ENCODE measurements around the gene TMEM30A.
A peak's percentile ranks its signal among the peaks of the same experiment; 100 is the strongest.

TMEM30A gene

DNA sequence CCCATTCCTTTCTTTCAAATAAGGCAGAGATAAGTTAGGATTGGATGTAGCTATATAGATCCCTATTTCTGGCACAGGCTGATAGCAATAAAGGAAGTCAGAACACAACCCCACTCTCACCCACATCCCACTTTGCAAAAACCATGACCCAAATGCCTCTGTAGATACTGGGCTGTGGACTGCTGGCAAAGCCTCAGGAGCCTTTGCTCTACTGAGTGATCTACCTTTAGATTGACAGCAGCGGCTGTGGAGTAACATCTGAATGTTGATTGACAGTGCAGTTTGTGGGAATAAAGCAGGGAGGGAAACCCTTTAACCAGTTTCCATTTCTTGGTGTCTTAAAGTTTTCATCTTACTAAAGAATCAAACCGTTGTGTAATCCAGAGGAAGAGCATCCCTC is 6.7 kb upstream of the TMEM30A start:
- Histone ChIP-seq H3K27me3 (replicated peaks; ENCODE audit: control insufficient read depth, insufficient read depth, low read length) (no peaks in the 10 kb centered on the region), H3K4me3 (ENCODE audit: low read length) (no peak overlapping the region), H3K4me1 (ENCODE audit: control insufficient read depth, insufficient read depth, low read length) (peaks cover 2% of the 10 kb centered on the region), H3K36me3 (ENCODE audit: control insufficient read depth, insufficient read depth, low read length, severe bottlenecking) (no peaks in the 10 kb centered on the region), H3K9me3 (ENCODE audit: control insufficient read depth, low read length) (no peaks in the 10 kb centered on the region), H3K9ac (ENCODE audit: low read length) (no peak overlapping the region)
- no peak for DNase-seq (ENCODE audit: low read depth)

DNA sequence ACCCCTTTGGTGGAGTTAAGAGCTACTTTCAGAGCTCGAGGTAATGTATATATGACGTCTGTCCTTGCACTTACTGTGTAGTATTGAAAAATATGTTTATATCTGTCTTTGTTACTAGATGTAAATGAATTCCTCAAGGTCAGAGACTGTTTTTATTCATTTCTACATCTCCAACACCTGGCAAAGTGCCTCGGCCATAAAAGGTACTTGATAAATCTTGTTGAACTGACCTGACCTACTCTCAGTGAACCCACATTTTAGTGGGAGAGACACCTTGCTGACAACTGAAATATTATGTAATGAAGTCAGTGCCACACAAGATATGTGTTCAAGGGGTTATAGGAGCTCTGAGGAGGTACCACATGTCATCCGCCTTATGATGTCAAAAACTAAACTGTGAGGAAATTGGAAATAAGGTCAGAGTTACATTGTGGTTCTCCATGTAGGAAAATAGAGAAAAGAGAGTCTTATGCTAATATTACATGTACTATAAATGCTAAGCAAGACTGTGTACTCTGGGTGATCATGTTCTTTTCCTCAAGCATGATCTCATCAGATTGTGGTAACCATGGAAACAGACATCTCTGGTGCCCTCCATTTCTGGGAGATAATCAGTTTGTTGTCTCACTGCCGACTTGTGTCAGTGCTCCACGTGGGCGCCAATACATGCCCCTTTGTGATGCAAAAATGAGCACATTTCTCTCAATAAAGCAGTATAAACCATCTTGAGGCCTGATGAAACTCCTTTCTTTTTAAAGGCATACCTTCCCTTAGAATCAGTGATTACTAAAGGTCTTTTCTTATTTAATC is 5.7 kb upstream of the TMEM30A start:
- no peak overlapping the region for H3K9ac ChIP-seq (ENCODE audit: low read length)
- H3K4me1 ChIP-seq (ENCODE audit: control insufficient read depth, insufficient read depth, low read length) = peaks cover 11% of the 10 kb centered on the region
- no peaks in the 10 kb centered on the region for H3K27me3 ChIP-seq (replicated peaks; ENCODE audit: control insufficient read depth, insufficient read depth, low read length)
- no peaks in the 10 kb centered on the region for H3K9me3 ChIP-seq (ENCODE audit: control insufficient read depth, low read length)
- H3K4me3 ChIP-seq (ENCODE audit: low read length) = no peak overlapping the region
- DNase-seq (ENCODE audit: low read depth) = no peak
- no peaks in the 10 kb centered on the region for H3K36me3 ChIP-seq (ENCODE audit: control insufficient read depth, insufficient read depth, low read length, severe bottlenecking)

DNA sequence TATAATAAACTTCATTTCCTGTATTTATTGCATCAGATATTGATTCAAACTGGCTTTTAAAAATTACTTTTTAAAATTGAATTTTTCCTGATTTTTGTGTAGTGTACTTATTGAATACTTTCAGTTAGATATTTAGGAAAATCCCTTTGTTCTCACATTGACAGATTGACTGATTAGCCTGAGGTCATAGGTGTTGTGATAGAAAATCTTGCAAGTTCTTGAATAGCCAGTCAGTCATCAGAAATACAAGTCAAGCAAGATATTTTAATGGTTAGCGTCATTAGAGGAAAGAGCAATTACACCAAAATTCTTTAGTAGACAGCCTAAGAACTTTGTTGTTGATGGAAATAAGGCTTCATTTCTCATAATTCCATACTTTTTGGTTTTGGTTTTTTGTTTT is 3.4 kb upstream of the TMEM30A start:
- no peaks in the 10 kb centered on the region for H3K27me3 ChIP-seq (replicated peaks; ENCODE audit: control insufficient read depth, insufficient read depth, low read length)
- DNase-seq (ENCODE audit: low read depth) = no peak
- no peaks in the 10 kb centered on the region for H3K36me3 ChIP-seq (ENCODE audit: control insufficient read depth, insufficient read depth, low read length, severe bottlenecking)
- peaks cover 11% of the 10 kb centered on the region for H3K4me1 ChIP-seq (ENCODE audit: control insufficient read depth, insufficient read depth, low read length)
- H3K9me3 ChIP-seq (ENCODE audit: control insufficient read depth, low read length) = no peaks in the 10 kb centered on the region
- no peak overlapping the region for H3K9ac ChIP-seq (ENCODE audit: low read length)
- H3K4me3 ChIP-seq (ENCODE audit: low read length) = no peak overlapping the region

DNA sequence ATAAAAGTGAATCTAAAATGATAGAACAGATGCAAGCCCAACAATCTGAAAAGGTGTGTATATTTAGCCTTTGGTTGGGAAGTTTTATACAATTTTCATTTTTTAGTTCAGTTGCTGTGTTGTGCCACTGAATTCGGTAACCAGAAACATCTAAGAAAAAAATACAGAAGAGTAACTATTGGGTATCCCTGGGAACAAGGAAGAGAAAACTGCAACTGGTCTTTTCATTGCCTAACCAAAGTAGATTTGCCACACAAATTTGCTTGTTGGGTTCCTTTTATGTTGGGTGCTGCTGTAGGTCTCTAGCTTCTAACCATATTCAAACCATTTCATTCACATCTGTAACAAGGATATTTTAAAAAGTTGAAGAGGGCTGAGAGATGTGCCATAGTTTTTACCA is 2.8 kb upstream of the TMEM30A start:
- H3K4me3 ChIP-seq (ENCODE audit: low read length) = no peak overlapping the region
- no peaks in the 10 kb centered on the region for H3K27me3 ChIP-seq (replicated peaks; ENCODE audit: control insufficient read depth, insufficient read depth, low read length)
- H3K4me1 ChIP-seq (ENCODE audit: control insufficient read depth, insufficient read depth, low read length) = peaks cover 15% of the 10 kb centered on the region
- no peaks in the 10 kb centered on the region for H3K9me3 ChIP-seq (ENCODE audit: control insufficient read depth, low read length)
- no peaks in the 10 kb centered on the region for H3K36me3 ChIP-seq (ENCODE audit: control insufficient read depth, insufficient read depth, low read length, severe bottlenecking)
- no peak for DNase-seq (ENCODE audit: low read depth)
- H3K9ac ChIP-seq (ENCODE audit: low read length) = no peak overlapping the region

DNA sequence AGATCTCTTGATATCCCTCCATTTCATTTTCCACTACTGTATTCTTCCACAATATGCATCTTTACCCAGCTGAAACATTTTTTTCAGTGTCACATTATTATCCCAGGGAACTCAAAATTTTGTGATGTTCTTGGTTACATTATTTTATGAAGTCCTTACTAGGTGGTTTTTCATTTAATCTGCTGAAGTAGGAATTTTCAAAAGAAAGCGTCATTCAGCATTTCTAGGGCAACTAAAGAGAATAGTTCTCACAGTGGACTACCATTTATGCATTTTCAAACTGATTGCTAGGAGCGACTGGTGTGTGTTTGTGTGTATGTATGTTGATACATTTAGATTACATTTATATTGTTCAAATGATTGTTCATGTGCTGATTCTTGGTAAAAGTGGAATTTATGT is 2.4 kb upstream of the TMEM30A start:
- Histone ChIP-seq H3K9ac (ENCODE audit: low read length) (no peak overlapping the region), H3K9me3 (ENCODE audit: control insufficient read depth, low read length) (no peaks in the 10 kb centered on the region), H3K4me1 (ENCODE audit: control insufficient read depth, insufficient read depth, low read length) (peaks cover 20% of the 10 kb centered on the region), H3K36me3 (ENCODE audit: control insufficient read depth, insufficient read depth, low read length, severe bottlenecking) (no peaks in the 10 kb centered on the region), H3K4me3 (ENCODE audit: low read length) (no peak overlapping the region), H3K27me3 (replicated peaks; ENCODE audit: control insufficient read depth, insufficient read depth, low read length) (no peaks in the 10 kb centered on the region)
- no peak for DNase-seq (ENCODE audit: low read depth)

DNA sequence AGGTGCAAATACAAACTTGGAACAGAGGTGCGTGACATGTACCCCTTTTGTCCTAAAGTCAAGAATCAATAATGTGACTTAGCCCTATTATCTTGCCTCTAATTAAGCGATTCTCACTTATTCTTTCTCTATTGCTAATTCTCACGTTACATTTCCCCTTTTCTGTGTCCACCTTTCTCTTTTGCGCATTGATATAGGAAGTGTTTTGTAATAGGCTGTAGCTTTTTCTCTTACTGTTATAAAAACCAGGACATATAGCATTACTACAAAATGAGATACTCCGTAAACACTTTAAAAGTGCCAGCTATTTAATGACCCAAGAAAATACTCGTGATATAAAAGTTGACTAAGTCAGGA is 669 bp upstream of the TMEM30A start:
- Histone ChIP-seq H3K9ac (ENCODE audit: low read length) (peak overlapping the region; percentile 95), H3K9me3 (ENCODE audit: control insufficient read depth, low read length) (no peaks in the 10 kb centered on the region), H3K4me1 (ENCODE audit: control insufficient read depth, insufficient read depth, low read length) (peaks cover 37% of the 10 kb centered on the region), H3K27me3 (replicated peaks; ENCODE audit: control insufficient read depth, insufficient read depth, low read length) (no peaks in the 10 kb centered on the region), H3K4me3 (ENCODE audit: low read length) (peak overlapping the region; percentile 98), H3K36me3 (ENCODE audit: control insufficient read depth, insufficient read depth, low read length, severe bottlenecking) (no peaks in the 10 kb centered on the region)
- DNase-seq (ENCODE audit: low read depth) = peak; percentile 31

DNA sequence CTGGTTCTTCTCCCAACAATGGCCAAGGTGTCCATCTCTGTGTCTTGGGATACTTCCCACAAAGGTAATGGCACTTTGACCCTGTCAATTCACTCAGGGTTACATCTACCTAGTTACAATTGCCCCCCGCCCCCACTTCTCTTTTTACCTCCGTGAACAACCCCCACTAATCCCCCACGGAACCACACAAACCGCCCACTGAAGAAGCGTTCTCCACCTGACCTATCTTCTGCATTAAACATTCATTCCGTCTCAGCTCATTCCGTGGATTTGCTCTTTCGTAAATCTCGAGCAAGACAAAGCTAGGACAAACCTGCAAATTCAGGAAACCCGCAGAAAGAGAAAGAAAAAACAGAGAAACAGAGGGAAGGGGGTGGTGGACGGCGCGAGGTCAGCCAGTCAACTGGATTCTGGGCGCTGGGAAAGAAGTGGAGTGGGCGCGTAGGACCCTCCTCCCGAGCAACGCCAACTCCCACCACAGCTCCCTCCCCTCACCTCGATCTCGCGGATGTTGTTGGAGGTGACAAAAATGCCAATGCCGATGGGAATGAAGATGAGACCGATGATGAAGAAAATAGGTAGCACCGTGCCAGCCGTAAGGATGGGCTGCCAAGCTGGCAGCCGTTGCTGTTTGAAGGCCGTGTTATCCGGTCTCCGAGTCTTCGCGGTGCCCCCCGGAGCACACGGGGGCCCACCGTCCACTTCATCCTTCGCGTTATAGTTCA is 523 bp downstream of the TMEM30A start:
- Histone ChIP-seq H3K36me3 (ENCODE audit: control insufficient read depth, insufficient read depth, low read length, severe bottlenecking) (no peaks in the 10 kb centered on the region), H3K4me1 (ENCODE audit: control insufficient read depth, insufficient read depth, low read length) (peaks cover 49% of the 10 kb centered on the region), H3K27me3 (replicated peaks; ENCODE audit: control insufficient read depth, insufficient read depth, low read length) (no peaks in the 10 kb centered on the region), H3K4me3 (ENCODE audit: low read length) (peak overlapping the region; percentile 98), H3K9ac (ENCODE audit: low read length) (peak overlapping the region; percentile 95), H3K9me3 (ENCODE audit: control insufficient read depth, low read length) (no peaks in the 10 kb centered on the region)
- DNase-seq (ENCODE audit: low read depth) = peak; percentile 55

DNA sequence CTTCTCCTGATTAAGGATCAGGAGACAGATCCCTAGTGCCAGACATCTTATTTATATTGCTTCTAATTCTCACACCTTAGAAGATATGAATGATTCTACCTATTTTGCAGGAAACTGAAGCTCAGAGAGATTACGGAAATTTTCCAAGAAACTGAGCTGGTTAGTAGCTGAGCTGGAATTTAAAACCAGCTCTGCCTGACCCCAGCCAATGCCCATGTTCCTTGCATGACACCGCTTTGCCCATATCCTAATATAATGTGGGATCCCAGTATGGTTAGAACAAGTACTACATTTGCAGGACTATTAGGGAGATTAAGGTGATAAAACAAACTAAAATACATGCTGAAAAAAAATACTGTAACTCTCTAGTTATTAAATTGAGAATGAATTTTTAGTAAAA is 1.9 kb downstream of the TMEM30A start:
- DNase-seq (ENCODE audit: low read depth) = peak; percentile 37
- H3K9me3 ChIP-seq (ENCODE audit: control insufficient read depth, low read length) = no peaks in the 10 kb centered on the region
- peak overlapping the region; percentile 98 for H3K4me3 ChIP-seq (ENCODE audit: low read length)
- peaks cover 57% of the 10 kb centered on the region for H3K4me1 ChIP-seq (ENCODE audit: control insufficient read depth, insufficient read depth, low read length)
- no peaks in the 10 kb centered on the region for H3K27me3 ChIP-seq (replicated peaks; ENCODE audit: control insufficient read depth, insufficient read depth, low read length)
- H3K36me3 ChIP-seq (ENCODE audit: control insufficient read depth, insufficient read depth, low read length, severe bottlenecking) = no peaks in the 10 kb centered on the region
- H3K9ac ChIP-seq (ENCODE audit: low read length) = peak overlapping the region; percentile 95

DNA sequence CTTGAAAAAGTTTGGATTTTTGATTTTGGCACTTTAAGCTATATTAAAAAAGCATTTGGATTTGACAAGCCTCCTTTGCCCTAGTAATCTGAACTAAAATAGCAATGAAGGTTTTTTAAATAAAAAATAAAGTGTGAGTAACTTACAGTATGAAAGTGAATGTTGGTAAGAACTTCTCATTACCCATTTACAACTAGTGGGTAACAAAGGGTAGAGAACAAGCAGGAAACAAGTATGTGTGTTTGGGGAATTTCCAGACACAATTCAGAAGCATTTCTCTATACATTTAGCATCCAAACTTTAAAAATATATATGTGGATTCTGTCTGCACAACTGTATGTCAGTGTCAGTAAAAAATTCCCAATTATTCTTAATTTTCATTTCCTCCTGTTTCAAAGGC is 2.9 kb downstream of the TMEM30A start:
- Histone ChIP-seq H3K4me3 (ENCODE audit: low read length) (peak overlapping the region; percentile 98), H3K4me1 (ENCODE audit: control insufficient read depth, insufficient read depth, low read length) (peaks cover 62% of the 10 kb centered on the region), H3K36me3 (ENCODE audit: control insufficient read depth, insufficient read depth, low read length, severe bottlenecking) (no peaks in the 10 kb centered on the region), H3K27me3 (replicated peaks; ENCODE audit: control insufficient read depth, insufficient read depth, low read length) (no peaks in the 10 kb centered on the region), H3K9ac (ENCODE audit: low read length) (peak overlapping the region; percentile 95), H3K9me3 (ENCODE audit: control insufficient read depth, low read length) (no peaks in the 10 kb centered on the region)
- DNase-seq (ENCODE audit: low read depth) = peak; percentile 22

DNA sequence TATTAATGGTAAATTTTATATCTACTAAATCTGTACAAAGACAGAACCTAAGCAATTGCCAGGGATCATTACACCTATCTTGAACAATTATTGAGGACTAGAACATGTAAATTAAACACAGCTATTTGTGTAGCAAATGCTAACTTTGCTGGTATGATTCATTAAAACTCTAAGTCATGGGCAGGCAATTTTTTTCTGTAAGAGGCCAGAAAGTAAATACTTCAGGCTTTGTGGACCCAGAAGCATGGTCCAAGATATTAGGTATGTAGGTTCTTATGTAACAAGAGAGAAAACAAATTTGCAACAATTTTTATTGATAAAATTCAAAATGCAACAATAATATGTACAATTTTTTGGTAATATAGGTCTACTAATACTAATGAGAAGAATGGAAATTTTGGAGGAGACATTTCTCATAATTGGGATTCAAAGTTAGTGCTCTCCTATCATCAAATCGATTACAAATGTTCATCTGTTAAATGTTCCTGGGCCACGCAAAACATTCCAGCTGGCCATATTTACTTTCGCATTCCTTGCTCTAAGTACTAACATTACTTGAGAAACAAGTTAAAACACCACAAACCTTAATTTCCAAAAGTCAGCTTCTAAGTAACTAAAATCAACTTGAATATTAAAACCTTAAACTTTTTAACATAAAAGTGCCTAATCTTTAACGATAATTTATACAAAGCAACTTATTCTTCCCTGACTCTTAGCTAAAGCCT is 4.3 kb downstream of the TMEM30A start:
- H3K4me3 ChIP-seq (ENCODE audit: low read length) = peak overlapping the region; percentile 98
- DNase-seq (ENCODE audit: low read depth) = peak; percentile 56

DNA sequence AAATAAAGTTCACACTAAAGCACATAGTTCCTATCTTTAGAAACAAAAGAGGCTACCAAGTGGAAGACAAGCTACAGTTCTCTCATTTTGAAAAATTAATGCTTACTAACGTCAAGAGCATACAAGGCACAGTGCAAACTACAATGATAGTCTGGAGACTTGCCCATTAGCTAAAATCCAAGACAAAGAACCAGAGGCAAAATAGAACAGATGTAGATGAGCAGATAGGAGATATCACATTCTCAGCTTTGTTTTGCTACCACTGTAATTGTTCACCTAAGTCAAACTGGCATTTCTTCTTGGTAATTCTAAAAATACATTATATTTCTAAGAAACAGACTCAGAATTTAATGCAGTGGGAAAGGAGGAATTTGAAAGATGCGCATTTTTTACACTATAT is 5.2 kb downstream of the TMEM30A start:
- Histone ChIP-seq H3K27me3 (replicated peaks; ENCODE audit: control insufficient read depth, insufficient read depth, low read length) (no peaks in the 10 kb centered on the region), H3K9me3 (ENCODE audit: control insufficient read depth, low read length) (no peaks in the 10 kb centered on the region), H3K4me1 (ENCODE audit: control insufficient read depth, insufficient read depth, low read length) (peaks cover 60% of the 10 kb centered on the region), H3K4me3 (ENCODE audit: low read length) (peak overlapping the region; percentile 98), H3K9ac (ENCODE audit: low read length) (no peak overlapping the region), H3K36me3 (ENCODE audit: control insufficient read depth, insufficient read depth, low read length, severe bottlenecking) (no peaks in the 10 kb centered on the region)
- DNase-seq (ENCODE audit: low read depth) = no peak

More for the DNA sequence above, 4.3 kb downstream of the TMEM30A start:
- H3K9me3 ChIP-seq (ENCODE audit: control insufficient read depth, low read length) = no peaks in the 10 kb centered on the region
- no peaks in the 10 kb centered on the region for H3K36me3 ChIP-seq (ENCODE audit: control insufficient read depth, insufficient read depth, low read length, severe bottlenecking)
- peak overlapping the region; percentile 95 for H3K9ac ChIP-seq (ENCODE audit: low read length)
- no peaks in the 10 kb centered on the region for H3K27me3 ChIP-seq (replicated peaks; ENCODE audit: control insufficient read depth, insufficient read depth, low read length)
- H3K4me1 ChIP-seq (ENCODE audit: control insufficient read depth, insufficient read depth, low read length) = peaks cover 55% of the 10 kb centered on the region

All from adipocyte (in vitro differentiated cells).